GM21786 (cell line): ENCODE results near the gene HSD17B2.
"Not testable (repeated sequence)": the region's sequence is repeated elsewhere in the genome, so short reads cannot be mapped to it uniquely, and the experiment has no call there.

Source experiments
- ATAC-seq: cut with Tn5 transposase; IDR thresholded peaks from one replicate; pipeline ENCODE4 v1.9.1; 2021; ENCODE audit not compliant: unreplicated experiment

HSD17B2 gene

DNA sequence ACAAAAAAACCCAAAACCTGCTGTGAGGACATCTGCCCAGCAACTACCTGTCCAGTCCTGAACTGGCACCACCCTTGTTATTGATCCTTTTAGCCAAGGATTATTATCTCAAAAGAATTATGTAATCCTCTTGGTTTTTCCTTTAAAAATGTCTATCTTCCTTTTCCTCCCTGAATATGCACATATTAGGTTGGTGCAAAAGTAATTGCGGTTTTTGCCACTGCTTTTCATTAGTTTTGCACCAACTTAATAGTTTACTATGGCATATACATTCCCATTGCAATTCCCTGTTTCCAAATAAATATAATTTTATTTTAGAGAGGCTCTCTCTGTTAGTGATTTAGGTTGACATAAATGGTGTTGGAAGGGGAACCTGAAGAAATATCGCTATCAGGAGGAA lies 83.7 kb downstream of the HSD17B2 start:
- ATAC-seq = no peak

DNA sequence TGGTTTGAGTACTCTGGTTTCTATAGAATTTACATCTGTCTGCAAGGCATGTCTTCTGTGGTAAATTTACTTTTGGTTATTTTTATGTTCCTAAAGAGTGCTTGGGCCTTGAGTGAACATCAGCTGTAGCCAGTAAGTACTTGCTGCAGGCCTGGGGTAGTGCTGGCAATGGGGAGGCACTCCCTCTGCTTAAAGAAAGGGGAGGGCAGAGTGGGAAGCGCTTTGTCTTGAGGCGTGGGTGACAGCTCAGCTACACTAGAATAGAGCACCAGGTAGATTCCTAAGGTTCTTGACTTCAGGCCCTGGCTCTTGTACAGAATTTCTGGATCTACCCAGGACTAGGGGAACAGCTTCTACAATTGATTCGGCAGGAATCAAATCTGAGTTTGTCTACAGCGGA lies 84.4 kb downstream of the HSD17B2 start:
- ATAC-seq = no peak

GRCh38 chr16:82124651-82125050 lies 89.6 kb downstream of the HSD17B2 start:
- no peak for ATAC-seq

DNA sequence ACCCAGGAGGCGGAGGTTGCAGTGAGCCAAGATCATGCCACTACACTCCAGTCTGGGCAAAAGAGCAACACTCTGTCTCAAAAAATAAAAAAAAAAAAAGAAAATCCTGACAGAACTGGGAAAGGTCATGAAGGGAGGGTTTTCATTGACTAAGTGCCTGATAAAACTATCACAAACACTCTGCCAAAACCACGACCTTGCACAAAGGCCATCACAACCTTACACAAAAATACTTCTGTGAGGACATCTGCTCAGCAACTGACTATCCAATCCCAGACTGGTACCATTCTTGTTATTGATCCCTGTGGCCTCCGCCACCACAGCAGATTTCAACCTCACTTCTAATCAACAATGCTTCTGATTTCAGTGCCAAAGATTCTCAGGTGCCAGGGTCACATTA lies 94.8 kb downstream of the HSD17B2 start:
- no peak for ATAC-seq

DNA sequence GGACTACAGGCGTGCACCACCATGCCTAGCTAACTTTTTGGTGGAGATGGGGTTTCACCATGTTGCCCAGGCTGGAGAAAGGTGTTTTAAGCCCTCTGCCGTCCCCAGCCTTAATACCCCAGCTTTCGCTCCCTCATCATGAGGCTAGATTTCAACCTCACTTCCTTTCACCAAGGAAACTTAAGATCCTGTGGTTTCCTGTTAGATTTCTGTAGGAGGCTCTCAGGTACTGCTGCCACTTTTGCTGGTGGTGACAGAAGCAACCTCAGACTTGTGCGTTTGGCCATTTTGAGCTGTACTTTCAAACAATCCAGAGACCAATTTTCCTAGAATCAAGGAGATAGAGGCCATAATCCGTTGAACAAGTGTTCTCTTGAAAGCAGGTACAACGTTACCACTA lies 98.7 kb downstream of the HSD17B2 start:
- no peak for ATAC-seq

DNA sequence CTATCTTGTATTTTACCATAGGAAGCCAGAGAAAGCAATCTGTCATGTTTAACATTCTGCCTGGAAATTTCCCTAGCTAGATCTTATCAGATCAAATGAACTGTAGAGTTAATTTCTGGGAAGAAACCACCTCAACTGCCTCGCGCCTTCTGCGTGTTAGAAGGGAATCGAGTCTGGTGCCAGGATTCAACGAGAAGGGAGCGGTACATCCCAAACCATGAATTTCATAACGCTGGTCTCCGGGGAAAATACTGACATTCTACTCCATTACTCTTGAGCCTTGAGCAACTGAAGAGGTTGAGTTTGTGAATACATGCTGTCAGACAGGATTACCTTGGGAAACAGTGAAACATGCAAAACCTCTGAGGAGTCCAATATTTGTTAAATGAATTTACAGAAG lies 99.8 kb downstream of the HSD17B2 start:
- ATAC-seq = no peak

- no peak for ATAC-seq
Measured at GRCh38 chr16:82135844-82136243, 100.8 kb downstream of the HSD17B2 start.

- ATAC-seq = no peak
Measured at GRCh38 chr16:82136956-82137821, 102.1 kb downstream of the HSD17B2 start.

- ATAC-seq = no peak
Measured at GRCh38 chr16:82137822-82138167, 102.7 kb downstream of the HSD17B2 start.

- ATAC-seq = no peak
Measured at GRCh38 chr16:82138478-82139285, 103.6 kb downstream of the HSD17B2 start.

GRCh38 chr16:82139286-82139571 lies 104.2 kb downstream of the HSD17B2 start:
- ATAC-seq = not testable (repeated sequence)

DNA sequence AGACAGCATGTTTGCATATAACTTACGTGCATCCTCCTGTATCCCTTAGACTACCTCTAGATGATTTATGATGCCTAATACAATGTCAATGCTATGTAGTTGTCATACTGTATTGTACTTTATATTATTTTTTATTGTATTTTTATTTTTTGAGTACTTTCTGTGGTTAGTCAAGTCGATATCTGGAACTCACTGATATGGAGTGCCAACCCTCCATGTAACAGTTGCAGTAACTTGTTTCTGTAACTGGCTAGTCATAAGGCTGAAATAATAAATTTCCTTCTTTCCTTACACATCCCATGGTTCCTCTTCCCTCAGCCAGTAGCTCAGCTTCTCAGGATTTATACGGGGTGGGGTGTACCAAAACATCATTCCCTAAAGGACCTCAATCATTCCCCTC lies 111.5 kb downstream of the HSD17B2 start:
- ATAC-seq = no peak

DNA sequence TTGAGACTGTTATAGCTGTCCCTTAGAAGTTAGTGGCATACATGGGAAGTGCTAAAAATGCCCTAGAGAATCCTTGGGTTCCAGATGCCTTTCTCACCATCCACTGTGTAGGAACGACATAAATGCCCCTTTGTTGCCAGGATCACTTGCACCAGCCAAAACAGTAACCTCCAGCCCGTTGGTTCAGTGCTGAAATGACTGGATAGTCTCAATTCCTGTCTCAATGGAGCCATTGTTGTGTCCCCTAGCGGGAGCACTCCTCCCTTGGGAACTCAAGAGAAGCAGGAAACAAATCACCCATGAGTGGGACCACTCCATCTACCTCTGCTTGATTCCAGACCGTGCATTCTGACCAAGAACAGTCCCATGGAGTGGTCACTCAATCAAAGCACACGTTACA lies 111.9 kb downstream of the HSD17B2 start:
- ATAC-seq = no peak

DNA sequence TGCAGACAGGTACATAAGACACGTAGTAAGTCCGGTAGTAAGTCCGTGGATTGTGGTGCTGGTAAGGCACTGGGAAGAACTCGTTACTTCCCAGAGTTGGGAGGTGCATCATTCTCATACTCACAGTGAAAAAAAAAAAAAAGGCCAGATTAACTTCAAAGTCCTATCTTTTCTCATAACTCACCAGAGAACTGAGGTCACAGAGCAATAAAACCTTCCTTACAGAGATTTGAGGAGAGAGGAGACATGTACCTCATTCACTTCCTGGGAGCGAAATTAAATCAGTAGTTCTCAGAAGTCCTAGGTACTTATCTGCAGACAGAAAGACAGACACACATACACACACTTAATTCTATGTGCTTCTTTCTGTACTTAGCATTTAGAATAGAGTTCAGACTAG lies 112.5 kb downstream of the HSD17B2 start:
- no peak for ATAC-seq
